A549 (cell line): ENCODE results near the gene BNC1. TPM values are rescaled to one million over a fixed set of nuclear protein-coding genes. Genes with fewer than 3 reads are reported as not detected.

Source experiments
- ATAC-seq, 2 experiments: fragments of 200-7000 bp in 1 of 2; fragments of >200 bp in 1 of 2; cut with Nextera tagmentation in 1 of 2; cut with Tn5 transposase in 1 of 2; 3 replicates each; pipeline versions ENCODE4 v1.8.0 to v1.9.1; 2018 to 2020; ENCODE audit warnings: mild to moderate bottlenecking in 1 of 2, moderate library complexity in 1 of 2
- CTCF ChIA-PET: fragments of 300-600 bp; sonication (Branson Sonifier 250); formaldehyde crosslinking; extraction: SDS; loops from one replicate; lab custom pipeline; 2021; ENCODE audit warnings: antibody characterized with exemption, inconsistent platforms; lab: Yijun Ruan, JAX
- POLR2A ChIA-PET: fragments of 350-600 bp; formaldehyde crosslinking; extraction: SDS; loops from one replicate; lab custom pipeline; 2021; ENCODE audit warnings: antibody characterized with exemption, inconsistent platforms; lab: Yijun Ruan, JAX
- DNase-seq, 2 experiments: peaks; one replicate each; pipeline versions ENCODE4 v3.0.0 to v3.0.0-alpha.2; 2011 to 2016; ENCODE audit warnings: low read depth in 1 of 2, low spot score in 1 of 2
- FAIRE-seq: peaks from 2 replicates; lab custom pipeline; 2011; peaks lifted over from hg19 to GRCh38; lab: Jason Lieb, UNC
- H3K27ac ChIP-seq, 2 experiments: fragments of >200 bp; sonication (Bioruptor Twin); formaldehyde crosslinking; 3 replicates each; pipeline ENCODE4 v1.5.1; 2016 to 2017
- H3K4me1 ChIP-seq: fragments of >200 bp; sonication (Bioruptor Twin); formaldehyde crosslinking; 3 replicates; pipeline ENCODE4 v1.6.1; 2016
- H3K4me2 ChIP-seq: fragments of >200 bp; sonication (Bioruptor Twin); formaldehyde crosslinking; 3 replicates; pipeline ENCODE4 v1.6.1; 2016
- H3K4me3 ChIP-seq: fragments of >200 bp; sonication (Bioruptor Twin); formaldehyde crosslinking; 3 replicates; pipeline ENCODE4 v1.5.1; 2016
- H3K9me3 ChIP-seq: fragments of >200 bp; sonication (Bioruptor Twin); formaldehyde crosslinking; 3 replicates; pipeline ENCODE4 v1.6.1; 2016
- CBX2 ChIP-seq: fragments of 200-600 bp; sonication (generic); IDR thresholded peaks from 2 replicates; pipeline ENCODE4 v1.6.1; 2016; ENCODE audit warnings: low read depth, mild to moderate bottlenecking, borderline replicate concordance
- CHD2 ChIP-seq: fragments of 150-350 bp; IDR thresholded peaks from 2 replicates; pipeline ENCODE4 v1.6.1; 2014; ENCODE audit warnings: low read length; ENCODE audit not compliant: partially characterized antibody
- EP300 ChIP-seq, 2 experiments: fragments of >200 bp; sonication (Bioruptor Twin); formaldehyde crosslinking; IDR thresholded peaks; 2 replicates in 1 of 2; 3 replicates in 1 of 2; pipeline ENCODE4 v1.6.1; 2016 to 2017
- FOSB ChIP-seq: fragments of 250-450 bp; sonication (Bioruptor Pico); IDR thresholded peaks from 2 replicates; pipeline ENCODE4 v1.5.0; 2020; ENCODE audit warnings: mild to moderate bottlenecking, moderate library complexity
- FOSL2 ChIP-seq, 2 experiments: fragments of 450-650 bp in 1 of 2; fragments of >200 bp in 1 of 2; sonication (Bioruptor Twin) in 1 of 2; formaldehyde crosslinking; IDR thresholded peaks; 2 replicates each; pipeline versions ENCODE4 v1.5.0 to v1.6.1; 2016 to 2020; ENCODE audit warnings: mild to moderate bottlenecking in 1 of 2, moderate library complexity in 1 of 2
- FOXS1 ChIP-seq: fragments of 250-450 bp; sonication (Bioruptor Pico); IDR thresholded peaks from 2 replicates; pipeline ENCODE4 v1.5.0; 2020; ENCODE audit warnings: mild to moderate bottlenecking, moderate library complexity
- HDAC2 ChIP-seq: fragments of 200-600 bp; sonication (generic); IDR thresholded peaks from 2 replicates; pipeline ENCODE4 v1.6.1; 2016
- HOXA7 ChIP-seq: fragments of 250-450 bp; sonication (Bioruptor Pico); IDR thresholded peaks from 2 replicates; pipeline ENCODE4 v1.5.0; 2020; ENCODE audit warnings: mild to moderate bottlenecking, moderate library complexity
- JUN ChIP-seq, 2 experiments: fragments of >200 bp; sonication (Bioruptor Twin); formaldehyde crosslinking; IDR thresholded peaks; 2 replicates in 1 of 2; 3 replicates in 1 of 2; pipeline ENCODE4 v1.6.1; 2016 to 2017
- KDM1A ChIP-seq: fragments of 200-600 bp; sonication (generic); IDR thresholded peaks from 2 replicates; pipeline ENCODE4 v1.6.1; 2016; ENCODE audit warnings: low read depth, mild to moderate bottlenecking
- KDM5A ChIP-seq: fragments of 200-600 bp; sonication (generic); IDR thresholded peaks from 2 replicates; pipeline ENCODE4 v1.6.1; 2016; ENCODE audit warnings: antibody characterized with exemption, mild to moderate bottlenecking
- MAFK ChIP-seq: fragments of 450-650 bp; IDR thresholded peaks from 2 replicates; pipeline ENCODE4 v1.6.1; 2014; ENCODE audit not compliant: partially characterized antibody
- MAZ ChIP-seq: fragments of 150-350 bp; IDR thresholded peaks from 2 replicates; pipeline ENCODE4 v1.6.1; 2014; ENCODE audit warnings: antibody characterized with exemption, low read depth, low read length, borderline replicate concordance
- MYC ChIP-seq: IDR thresholded peaks from 2 replicates; pipeline ENCODE4 v1.6.1; 2012; ENCODE audit warnings: mild to moderate bottlenecking, inconsistent platforms, low read length, improper control_type of control experiment, borderline replicate concordance
- NFE2L2 ChIP-seq: fragments of 150-350 bp; conservative IDR thresholded peaks from 2 replicates; pipeline ENCODE4 v1.6.1; 2014; ENCODE audit warnings: low read length
- POLR2A ChIP-seq: IDR thresholded peaks from 2 replicates; pipeline ENCODE4 v1.6.1; 2012; ENCODE audit warnings: mild to moderate bottlenecking, low read length
- RAD21 ChIP-seq, 2 experiments: fragments of >200 bp in 1 of 2; sonication (Bioruptor Twin) in 1 of 2; formaldehyde crosslinking in 1 of 2; IDR thresholded peaks in 1 of 2; conservative IDR thresholded peaks in 1 of 2; 2 replicates in 1 of 2; 3 replicates in 1 of 2; pipeline ENCODE4 v1.6.1; 2012 to 2018; ENCODE audit warnings: inconsistent platforms in 1 of 2
- RARB ChIP-seq: fragments of 250-450 bp; sonication (Bioruptor Pico); IDR thresholded peaks from 2 replicates; pipeline ENCODE4 v1.8.0; 2021; ENCODE audit warnings: mild to moderate bottlenecking, moderate library complexity
- RCOR1 ChIP-seq: fragments of 150-350 bp; IDR thresholded peaks from 2 replicates; pipeline ENCODE4 v1.6.1; 2014; ENCODE audit warnings: antibody characterized with exemption, low read length, low read depth
- SMC3 ChIP-seq: fragments of >200 bp; sonication (Bioruptor Twin); formaldehyde crosslinking; IDR thresholded peaks from 3 replicates; pipeline ENCODE4 v1.6.1; 2018; ENCODE audit warnings: inconsistent platforms
- SREBF2 ChIP-seq: fragments of 450-650 bp; IDR thresholded peaks from 2 replicates; pipeline ENCODE4 v1.6.1; 2014; ENCODE audit warnings: mild to moderate bottlenecking, moderate library complexity
- TFCP2L1 ChIP-seq: fragments of 250-450 bp; sonication (Bioruptor Pico); IDR thresholded peaks from 2 replicates; pipeline ENCODE4 v1.5.0; 2021; ENCODE audit warnings: mild to moderate bottlenecking
- TP53 ChIP-seq: fragments of 250-450 bp; sonication (Bioruptor Pico); IDR thresholded peaks from 2 replicates; pipeline ENCODE4 v1.5.0; 2021; ENCODE audit warnings: mild to moderate bottlenecking, moderate library complexity
- ZSCAN20 ChIP-seq: fragments of 250-450 bp; sonication (Bioruptor Pico); IDR thresholded peaks from 2 replicates; pipeline ENCODE4 v1.8.0; 2022; ENCODE audit warnings: mild to moderate bottlenecking, moderate library complexity
- WGBS: methylation state at CpG from one replicate; pipeline ENCODE4 v1.1.6; 2017; ENCODE audit errors: missing lambda C conversion rate; 5-methylcytosine and 5-hydroxymethylcytosine counted together
- polyA plus RNA-seq, 4 experiments: library from polyadenylated mRNA; depleted of rRNA in 3 of 4; stranded (reverse); fragments of >200 nt; fragmentation: RNase III in 1 of 4; extraction: RNeasy Plus Mini Kit Qiagen cat#74134 plus additional on column Dnase treatment in 1 of 4; gene quantifications; 2 replicates in 3 of 4; 3 replicates in 1 of 4; pipeline ENCODE4 v1.2.3, GENCODE V29; 2011 to 2017
- TF ChIP-seq, protein P1 (sequence below): IDR thresholded peaks from 2 replicates; pipeline ENCODE4 v1.6.1; 2012
- TF ChIP-seq, protein P2 (sequence below): IDR thresholded peaks from 2 replicates; pipeline ENCODE4 v1.6.1; 2012; ENCODE audit warnings: low read depth, borderline replicate concordance
- TF ChIP-seq, protein P3 (sequence below): fragments of 250-450 bp; sonication (Bioruptor Pico); IDR thresholded peaks from 2 replicates; pipeline ENCODE4 v1.5.0; 2020; ENCODE audit warnings: low read depth, mild to moderate bottlenecking, moderate library complexity
- TF ChIP-seq, protein P4 (sequence below): fragments of >200 bp; sonication (Bioruptor Twin); formaldehyde crosslinking; IDR thresholded peaks from 3 replicates; pipeline ENCODE4 v1.5.1; 2016
- TF ChIP-seq, protein P5 (sequence below): IDR thresholded peaks from 2 replicates; pipeline ENCODE4 v1.6.1; 2012

Gene BNC1
- polyA plus RNA-seq, 2 of the 4 experiments (the other 2 are of a cell fraction) = 0.22 to 0.44 TPM

DNA sequence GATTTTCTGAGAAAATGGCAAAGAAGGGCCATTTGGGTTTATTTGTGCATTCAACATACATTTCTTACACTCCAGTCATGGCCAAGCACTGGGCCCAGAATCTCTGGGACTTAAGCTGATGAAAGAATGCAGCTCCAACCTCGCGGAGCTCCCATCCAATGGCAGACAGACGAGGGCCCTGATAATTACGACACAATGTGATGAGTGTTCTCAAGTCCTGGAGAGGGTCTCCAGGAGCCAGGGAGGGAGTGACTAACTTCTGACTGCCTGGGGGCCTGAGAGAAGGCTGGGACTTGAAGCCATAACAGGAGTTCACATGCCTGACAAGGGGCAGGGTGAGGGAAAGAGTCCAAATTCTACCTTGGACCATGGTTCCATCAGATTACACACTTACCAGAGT lies 42.6 kb upstream of the BNC1 start:
- Histone ChIP-seq H3K4me2 (no peak overlapping the region), H3K9me3 (no peaks in the 10 kb centered on the region), H3K4me1 (peaks cover 22% of the 10 kb centered on the region), H3K27ac (no peak overlapping the region), H3K4me3 (no peak overlapping the region)
- ChIA-PET CTCF (interaction anchor here (0.9 kb wide), 1 partner anchor 16 kb away, joined by 3 read pairs; no protein-coding TSS in a partner anchor), POLR2A (no interaction called here)
- FAIRE-seq (no peak), DNase-seq (no peak), ATAC-seq (no peak)
- TF ChIP-seq FOSL2 (IDR thresholded peaks at IDR 0.05) (no peak), FOSL2 (CRISPR knock-in tag; IDR thresholded peaks at IDR 0.05) (no peak), SREBF2 (no peak), ZSCAN20 (no peak), FOXS1 (no peak), NFE2L2 (no peak)
- TF ChIP-seq, protein P1, sequence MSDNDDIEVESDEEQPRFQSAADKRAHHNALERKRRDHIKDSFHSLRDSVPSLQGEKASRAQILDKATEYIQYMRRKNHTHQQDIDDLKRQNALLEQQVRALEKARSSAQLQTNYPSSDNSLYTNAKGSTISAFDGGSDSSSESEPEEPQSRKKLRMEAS = no peak
- TF ChIP-seq, protein P2, sequence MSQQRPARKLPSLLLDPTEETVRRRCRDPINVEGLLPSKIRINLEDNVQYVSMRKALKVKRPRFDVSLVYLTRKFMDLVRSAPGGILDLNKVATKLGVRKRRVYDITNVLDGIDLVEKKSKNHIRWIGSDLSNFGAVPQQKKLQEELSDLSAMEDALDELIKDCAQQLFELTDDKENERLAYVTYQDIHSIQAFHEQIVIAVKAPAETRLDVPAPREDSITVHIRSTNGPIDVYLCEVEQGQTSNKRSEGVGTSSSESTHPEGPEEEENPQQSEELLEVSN = no peak
- WGBS = 74% methylated on average over 4 of the region's 4 CpGs

DNA sequence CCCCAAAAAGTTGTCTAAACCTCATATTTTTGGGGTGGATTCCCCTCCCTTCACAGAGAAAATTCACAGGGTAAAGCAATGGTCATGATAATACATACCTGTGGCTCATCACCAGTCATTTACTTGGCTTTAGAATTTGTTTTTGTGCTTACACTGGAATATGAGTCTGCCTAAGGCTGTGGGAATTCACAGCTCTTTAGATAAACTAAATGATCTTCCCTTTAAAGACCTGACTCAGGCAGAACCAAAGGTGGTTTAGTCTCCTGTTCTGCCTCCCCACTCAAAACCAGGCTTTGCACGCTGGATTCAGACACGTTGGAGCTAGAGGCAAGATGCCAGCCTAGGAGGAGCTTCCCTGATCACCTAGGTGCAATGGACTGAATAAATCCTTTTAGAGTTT lies 40.3 kb upstream of the BNC1 start:
- no peak for ATAC-seq
- peak overlapping the region; percentile 63 to 76; a peak in 3 of 6 replicates for H3K27ac ChIP-seq
- no peak for FAIRE-seq

DNA sequence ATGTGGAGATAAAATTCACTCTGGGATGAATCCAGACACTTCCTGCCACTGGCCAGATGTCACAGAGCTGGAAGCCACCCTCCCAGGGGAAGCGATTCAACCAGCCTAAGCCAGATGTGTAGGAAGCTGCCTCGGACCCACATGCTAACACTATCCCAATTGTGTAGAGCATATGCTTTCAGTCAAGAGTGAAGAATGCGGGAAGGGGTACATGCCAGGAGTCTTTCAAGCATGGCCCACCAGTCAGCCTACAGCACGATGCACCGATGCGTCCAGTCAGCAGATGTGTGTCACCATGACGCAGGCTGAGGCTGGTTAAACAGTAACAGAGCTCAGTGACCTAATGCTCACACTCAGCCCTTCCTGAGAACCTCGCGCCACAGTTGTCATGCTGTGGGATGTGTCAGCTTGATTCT lies 38.8 kb upstream of the BNC1 start:
- Histone ChIP-seq H3K4me1 (peaks cover 34% of the 10 kb centered on the region), H3K4me3 (no peak overlapping the region), H3K27ac (peak overlapping the region; percentile 63 to 76), H3K4me2 (peak overlapping the region; percentile 64), H3K9me3 (no peaks in the 10 kb centered on the region)
- ChIA-PET CTCF (interaction anchor here (0.9 to 1.4 kb wide), 5 partner anchors 29 to 115 kb away, joined by 3 to 4 read pairs (median 3); no protein-coding TSS in a partner anchor), POLR2A (interaction anchor here (0.9 to 1.5 kb wide), 3 partner anchors 36 to 783 kb away, joined by 3 to 4 read pairs (median 3); partner anchors contain the start of gene RPS17)
- WGBS = 9% methylated on average over 9 of the region's 9 CpGs
- FAIRE-seq (peak; percentile 99), ATAC-seq (peak; percentile 97 to 98), DNase-seq (peak; percentile 82 to 95)
- TF ChIP-seq, protein P2 = peak; percentile 81
- TF ChIP-seq, protein P1 = peak; percentile 97
- TF ChIP-seq RAD21 (conservative IDR thresholded peaks at IDR 0.05 in 1 of 2, IDR thresholded peaks at IDR 0.05 in 1 of 2) (no peak), SREBF2 (no peak), HOXA7 (CRISPR knock-in tag) (0 out of 2 replicates have a peak, but pooled peaks have one; percentile 72), EP300 (IDR thresholded peaks at IDR 0.05) (no peak), TFCP2L1 (CRISPR knock-in tag) (no peak), FOXS1 (peak; percentile 67; the same call in 1 of the 2 replicates), JUN (IDR thresholded peaks at IDR 0.05) (no peak), HDAC2 (no peak), MAZ (no peak), NFE2L2 (no peak), KDM5A (no peak)
- TF ChIP-seq, protein P3, sequence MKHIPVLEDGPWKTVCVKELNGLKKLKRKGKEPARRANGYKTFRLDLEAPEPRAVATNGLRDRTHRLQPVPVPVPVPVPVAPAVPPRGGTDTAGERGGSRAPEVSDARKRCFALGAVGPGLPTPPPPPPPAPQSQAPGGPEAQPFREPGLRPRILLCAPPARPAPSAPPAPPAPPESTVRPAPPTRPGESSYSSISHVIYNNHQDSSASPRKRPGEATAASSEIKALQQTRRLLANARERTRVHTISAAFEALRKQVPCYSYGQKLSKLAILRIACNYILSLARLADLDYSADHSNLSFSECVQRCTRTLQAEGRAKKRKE = peak; percentile 92; the same call in 1 of the 2 replicates

More for the DNA sequence above, 40.3 kb upstream of the BNC1 start:
- TF ChIP-seq, protein P4, sequence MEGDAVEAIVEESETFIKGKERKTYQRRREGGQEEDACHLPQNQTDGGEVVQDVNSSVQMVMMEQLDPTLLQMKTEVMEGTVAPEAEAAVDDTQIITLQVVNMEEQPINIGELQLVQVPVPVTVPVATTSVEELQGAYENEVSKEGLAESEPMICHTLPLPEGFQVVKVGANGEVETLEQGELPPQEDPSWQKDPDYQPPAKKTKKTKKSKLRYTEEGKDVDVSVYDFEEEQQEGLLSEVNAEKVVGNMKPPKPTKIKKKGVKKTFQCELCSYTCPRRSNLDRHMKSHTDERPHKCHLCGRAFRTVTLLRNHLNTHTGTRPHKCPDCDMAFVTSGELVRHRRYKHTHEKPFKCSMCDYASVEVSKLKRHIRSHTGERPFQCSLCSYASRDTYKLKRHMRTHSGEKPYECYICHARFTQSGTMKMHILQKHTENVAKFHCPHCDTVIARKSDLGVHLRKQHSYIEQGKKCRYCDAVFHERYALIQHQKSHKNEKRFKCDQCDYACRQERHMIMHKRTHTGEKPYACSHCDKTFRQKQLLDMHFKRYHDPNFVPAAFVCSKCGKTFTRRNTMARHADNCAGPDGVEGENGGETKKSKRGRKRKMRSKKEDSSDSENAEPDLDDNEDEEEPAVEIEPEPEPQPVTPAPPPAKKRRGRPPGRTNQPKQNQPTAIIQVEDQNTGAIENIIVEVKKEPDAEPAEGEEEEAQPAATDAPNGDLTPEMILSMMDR = no peak
- TF ChIP-seq CBX2 (no peak), MAFK (no peak), POLR2A (no peak), TP53 (CRISPR knock-in tag) (no peak), MAZ (no peak), CHD2 (no peak), FOSB (CRISPR knock-in tag) (no peak), RCOR1 (no peak), HDAC2 (no peak), RAD21 (conservative IDR thresholded peaks at IDR 0.05 in 1 of 2, IDR thresholded peaks at IDR 0.05 in 1 of 2) (no peak), MYC (no peak), FOSL2 (IDR thresholded peaks at IDR 0.05) (no peak), FOSL2 (CRISPR knock-in tag; IDR thresholded peaks at IDR 0.05) (no peak), RARB (CRISPR knock-in tag) (no peak), SMC3 (no peak), ZSCAN20 (no peak), KDM1A (no peak)
- TF ChIP-seq, protein P5, sequence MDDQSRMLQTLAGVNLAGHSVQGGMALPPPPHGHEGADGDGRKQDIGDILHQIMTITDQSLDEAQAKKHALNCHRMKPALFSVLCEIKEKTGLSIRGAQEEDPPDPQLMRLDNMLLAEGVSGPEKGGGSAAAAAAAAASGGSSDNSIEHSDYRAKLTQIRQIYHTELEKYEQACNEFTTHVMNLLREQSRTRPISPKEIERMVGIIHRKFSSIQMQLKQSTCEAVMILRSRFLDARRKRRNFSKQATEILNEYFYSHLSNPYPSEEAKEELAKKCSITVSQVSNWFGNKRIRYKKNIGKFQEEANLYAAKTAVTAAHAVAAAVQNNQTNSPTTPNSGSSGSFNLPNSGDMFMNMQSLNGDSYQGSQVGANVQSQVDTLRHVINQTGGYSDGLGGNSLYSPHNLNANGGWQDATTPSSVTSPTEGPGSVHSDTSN = no peak
- H3K4me2 ChIP-seq = no peak overlapping the region
- CTCF ChIA-PET = no interaction called here
- no peaks in the 10 kb centered on the region for H3K9me3 ChIP-seq
- H3K4me1 ChIP-seq = peaks cover 34% of the 10 kb centered on the region
- DNase-seq = no peak
- H3K4me3 ChIP-seq = no peak overlapping the region
- POLR2A ChIA-PET = no interaction called here
- WGBS = 68% methylated on average over 2 of the region's 2 CpGs
